ENCODE data around the gene RIPPLY3.

RIPPLY3 gene

DNA sequence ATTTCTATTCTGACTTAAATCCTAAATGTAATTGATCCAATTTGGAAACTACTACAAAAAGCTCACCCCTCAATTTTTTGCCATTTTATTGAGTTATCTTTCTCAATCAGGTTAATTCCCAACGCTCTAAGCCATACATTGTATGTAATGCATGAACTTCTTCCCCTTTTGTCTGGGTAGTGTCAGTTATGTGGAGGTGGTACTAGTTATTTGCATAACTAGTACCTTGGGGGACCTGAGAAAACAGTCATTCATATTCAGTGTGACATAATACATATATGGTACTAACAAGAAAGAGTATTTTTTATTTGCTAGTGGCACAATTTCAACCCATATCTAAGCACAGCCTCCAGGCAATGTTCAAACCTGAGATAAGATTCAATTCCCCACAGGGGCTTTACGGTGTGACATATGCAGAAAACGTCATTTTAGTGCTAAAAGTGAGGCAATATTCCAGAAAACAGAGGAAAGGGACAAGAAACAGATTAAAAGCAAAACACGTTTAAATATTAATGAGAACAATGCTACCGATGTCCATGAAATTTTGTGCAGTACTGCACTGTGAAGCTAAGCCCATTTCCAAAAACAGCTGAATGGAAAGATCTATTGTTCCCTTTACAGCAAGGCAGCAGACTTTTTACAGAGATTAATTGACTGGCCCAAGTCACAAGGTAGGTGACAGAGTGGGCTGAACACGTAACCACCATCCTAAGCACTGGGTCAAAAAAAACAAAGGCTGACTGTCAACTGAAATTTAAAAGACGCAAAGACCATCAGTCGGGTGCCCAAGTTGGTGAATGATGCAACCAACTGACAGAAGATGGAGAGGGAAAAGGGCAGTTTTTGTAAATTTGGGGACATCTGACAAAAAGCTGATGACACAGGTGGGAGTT lies 41.4 kb upstream of the RIPPLY3 start:
- TF ChIP-seq, protein P1, sequence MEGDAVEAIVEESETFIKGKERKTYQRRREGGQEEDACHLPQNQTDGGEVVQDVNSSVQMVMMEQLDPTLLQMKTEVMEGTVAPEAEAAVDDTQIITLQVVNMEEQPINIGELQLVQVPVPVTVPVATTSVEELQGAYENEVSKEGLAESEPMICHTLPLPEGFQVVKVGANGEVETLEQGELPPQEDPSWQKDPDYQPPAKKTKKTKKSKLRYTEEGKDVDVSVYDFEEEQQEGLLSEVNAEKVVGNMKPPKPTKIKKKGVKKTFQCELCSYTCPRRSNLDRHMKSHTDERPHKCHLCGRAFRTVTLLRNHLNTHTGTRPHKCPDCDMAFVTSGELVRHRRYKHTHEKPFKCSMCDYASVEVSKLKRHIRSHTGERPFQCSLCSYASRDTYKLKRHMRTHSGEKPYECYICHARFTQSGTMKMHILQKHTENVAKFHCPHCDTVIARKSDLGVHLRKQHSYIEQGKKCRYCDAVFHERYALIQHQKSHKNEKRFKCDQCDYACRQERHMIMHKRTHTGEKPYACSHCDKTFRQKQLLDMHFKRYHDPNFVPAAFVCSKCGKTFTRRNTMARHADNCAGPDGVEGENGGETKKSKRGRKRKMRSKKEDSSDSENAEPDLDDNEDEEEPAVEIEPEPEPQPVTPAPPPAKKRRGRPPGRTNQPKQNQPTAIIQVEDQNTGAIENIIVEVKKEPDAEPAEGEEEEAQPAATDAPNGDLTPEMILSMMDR (IDR thresholded peaks at IDR 0.05), result no peak
- Histone ChIP-seq H3K9me3 (no peaks in the 10 kb centered on the region), H3K4me1 (ENCODE audit: control insufficient read depth in 1 of 2, insufficient read depth in 1 of 2, low read depth in 1 of 2, low read length in 1 of 2) (peaks cover 4% of the 10 kb centered on the region in 2 experiments), H3K27ac (no peak overlapping the region), H3K4me3 (ENCODE audit: low read depth in 1 of 2, low read length in 1 of 2) (no peak overlapping the region), H3K36me3 (no peaks in the 10 kb centered on the region), H3K27me3 (peaks cover 73% of the 10 kb centered on the region)

DNA sequence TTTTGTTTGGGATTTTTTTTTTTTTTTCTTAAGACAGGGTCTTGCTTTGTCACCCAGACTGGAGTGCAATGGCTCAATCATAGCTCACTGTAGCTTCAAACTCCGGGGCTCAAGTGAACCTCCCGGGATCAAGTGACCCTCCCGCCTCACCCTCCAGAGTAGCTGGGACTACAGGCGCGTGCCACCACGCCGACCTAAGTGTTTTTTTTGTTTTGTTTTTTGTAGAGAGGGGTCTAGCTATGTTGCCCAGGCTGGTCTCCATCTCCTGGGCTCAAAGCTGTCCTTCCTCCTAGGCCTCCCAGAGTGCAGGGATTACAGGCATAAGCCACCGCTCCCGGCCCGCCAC lies 40.8 kb upstream of the RIPPLY3 start:
- Histone ChIP-seq H3K4me3 (ENCODE audit: low read depth in 1 of 2, low read length in 1 of 2) (no peak overlapping the region), H3K27me3 (peaks cover 73% of the 10 kb centered on the region), H3K4me1 (ENCODE audit: control insufficient read depth in 1 of 2, insufficient read depth in 1 of 2, low read depth in 1 of 2, low read length in 1 of 2) (peaks cover 4% of the 10 kb centered on the region in 2 experiments), H3K27ac (no peak overlapping the region), H3K36me3 (no peaks in the 10 kb centered on the region), H3K9me3 (no peaks in the 10 kb centered on the region)
- TF ChIP-seq, protein P1 (IDR thresholded peaks at IDR 0.05), result no peak

DNA sequence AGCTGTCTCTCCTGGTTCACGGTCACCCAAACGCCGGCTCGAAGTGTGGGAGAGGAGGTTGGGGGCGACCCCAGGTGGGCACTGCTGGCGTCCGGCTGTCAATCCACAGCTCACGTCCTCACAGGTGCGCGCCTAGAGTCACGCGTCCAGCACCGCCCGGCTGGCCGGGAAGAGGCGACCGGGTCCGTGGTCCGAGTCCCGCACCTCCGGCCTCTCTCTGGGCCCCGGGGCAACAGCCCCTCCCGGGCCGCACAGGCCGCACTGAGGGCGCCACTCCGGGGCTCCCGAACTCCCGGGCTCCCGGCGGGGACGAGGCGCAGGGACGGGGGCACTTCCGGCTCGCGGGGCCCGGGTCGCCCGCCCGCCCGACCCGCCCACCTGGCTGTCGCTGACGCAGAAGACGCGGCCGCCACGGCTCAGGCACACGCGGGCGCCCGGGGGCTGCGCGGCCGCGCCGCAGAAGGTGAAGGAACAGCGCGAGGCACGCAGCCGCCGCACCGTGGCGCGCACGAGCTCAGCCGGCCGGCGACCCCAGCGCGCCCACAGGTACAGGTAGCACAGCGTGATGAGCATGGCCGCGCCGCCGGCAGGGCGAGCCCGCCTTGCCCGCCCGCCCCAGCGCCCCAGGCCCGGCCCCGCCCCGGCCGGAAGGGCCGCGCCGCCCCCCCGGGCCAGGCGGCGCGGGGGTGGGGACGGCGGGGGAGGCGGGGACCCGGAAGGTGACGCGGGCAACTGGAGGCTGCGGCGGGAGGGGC lies 40.3 kb upstream of the RIPPLY3 start, which contains the start of gene HLCS:
Gene HLCS (minus strand): TSS at position 604 of the 755 bp plus-strand sequence. CDS start 31 bp downstream, at position 573.
- no peaks in the 10 kb centered on the region for H3K36me3 ChIP-seq
- peak within 1 kb of the TSS in 1 of 2 experiments; percentile 17 for H3K4me3 ChIP-seq (ENCODE audit: low read depth in 1 of 2, low read length in 1 of 2)
- H3K27ac ChIP-seq, result no peak within 1 kb of the TSS
- peaks cover 73% of the 10 kb centered on the region for H3K27me3 ChIP-seq
- H3K9me3 ChIP-seq, result no peaks in the 10 kb centered on the region
- TF ChIP-seq, protein P1 (IDR thresholded peaks at IDR 0.05), result no peak
- peaks cover 4% of the 10 kb centered on the region in 2 experiments for H3K4me1 ChIP-seq (ENCODE audit: control insufficient read depth in 1 of 2, insufficient read depth in 1 of 2, low read depth in 1 of 2, low read length in 1 of 2)

DNA sequence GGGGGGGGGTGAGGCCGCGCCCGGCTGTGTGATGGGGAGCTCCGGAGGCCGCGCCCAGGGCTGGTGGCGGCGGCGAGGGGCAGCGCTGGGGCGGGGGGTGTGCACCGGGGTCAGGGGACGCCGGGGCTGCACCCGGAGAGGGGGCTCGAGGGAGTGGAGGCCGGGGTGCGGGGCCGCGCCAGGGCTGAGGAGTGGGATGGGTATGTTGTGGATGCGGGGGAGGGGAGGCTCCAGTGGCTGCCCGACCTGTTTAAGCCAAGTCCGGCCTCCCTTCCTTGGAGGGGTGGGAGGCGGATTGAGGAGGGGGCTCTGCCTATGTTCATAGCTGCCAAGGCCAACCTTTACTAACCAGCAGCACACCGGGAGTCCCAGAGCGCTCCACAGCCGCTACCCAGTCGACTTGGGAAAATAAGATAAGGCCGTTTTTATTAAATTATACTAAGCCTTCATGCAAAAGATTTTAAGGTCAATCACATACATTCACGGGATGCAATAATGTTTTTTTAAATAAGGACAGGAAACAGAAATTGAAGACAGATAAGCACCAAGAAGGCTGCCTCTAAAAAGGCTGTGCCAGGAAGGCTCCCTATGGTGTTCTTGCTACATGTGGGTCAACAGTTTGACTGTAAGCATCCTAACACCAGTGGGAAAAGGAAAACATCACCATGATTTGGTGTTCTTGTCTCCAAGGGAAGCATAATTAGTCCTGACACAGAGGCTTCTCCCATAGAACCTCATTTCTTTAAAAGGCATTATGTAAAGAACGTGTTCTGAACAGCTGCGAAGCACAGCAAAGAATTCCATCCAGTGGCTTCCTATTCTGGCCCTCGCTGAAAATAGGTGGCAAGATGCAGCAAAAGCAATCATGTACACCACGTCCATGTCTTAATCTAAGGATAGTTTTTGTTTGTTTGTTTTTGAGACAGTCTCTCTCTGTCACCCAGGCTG lies 39.4 kb upstream of the RIPPLY3 start:
- Histone ChIP-seq H3K4me3 (ENCODE audit: low read depth in 1 of 2, low read length in 1 of 2) (no peak overlapping the region), H3K27ac (no peak overlapping the region), H3K4me1 (ENCODE audit: control insufficient read depth in 1 of 2, insufficient read depth in 1 of 2, low read depth in 1 of 2, low read length in 1 of 2) (peaks cover 4% of the 10 kb centered on the region in 2 experiments), H3K27me3 (peaks cover 73% of the 10 kb centered on the region), H3K9me3 (no peaks in the 10 kb centered on the region), H3K36me3 (no peaks in the 10 kb centered on the region)
- TF ChIP-seq, protein P1 (IDR thresholded peaks at IDR 0.05), result no peak

DNA sequence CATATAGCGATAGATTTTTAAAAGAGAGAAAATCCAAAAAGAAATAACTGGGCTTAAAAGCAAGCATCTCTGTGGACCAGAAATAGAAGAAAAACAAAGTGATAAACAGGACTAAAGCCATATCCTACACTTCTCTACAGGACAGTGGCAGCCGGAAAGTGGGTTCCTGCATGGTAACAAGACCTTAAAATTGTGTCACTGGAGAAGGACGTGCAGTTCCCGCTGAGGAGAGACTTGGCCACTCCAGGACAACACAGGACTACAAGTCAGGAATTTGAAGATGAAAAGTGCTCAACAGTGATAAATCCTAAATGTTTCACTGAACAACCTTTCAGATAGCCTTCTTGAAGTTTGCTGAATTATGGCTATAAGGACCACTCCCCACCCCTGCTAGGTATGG lies 38.1 kb upstream of the RIPPLY3 start:
- TF ChIP-seq, protein P1 (IDR thresholded peaks at IDR 0.05), result no peak
- Histone ChIP-seq H3K27me3 (peaks cover 66% of the 10 kb centered on the region), H3K4me3 (ENCODE audit: low read depth in 1 of 2, low read length in 1 of 2) (no peak overlapping the region), H3K4me1 (ENCODE audit: control insufficient read depth in 1 of 2, insufficient read depth in 1 of 2, low read depth in 1 of 2, low read length in 1 of 2) (peaks cover 4% of the 10 kb centered on the region in 2 experiments), H3K36me3 (no peaks in the 10 kb centered on the region), H3K9me3 (no peaks in the 10 kb centered on the region), H3K27ac (no peak overlapping the region)

Measured in neutrophil (primary cell).